HepG2 (cell line): ENCODE data around the gene HSDL2. TPM values are rescaled to one million over a fixed set of nuclear protein-coding genes. Genes with fewer than 3 reads are reported as not detected.
A peak's percentile ranks its signal among the peaks of the same experiment; 100 is the strongest.

ENCODE experiments used
- BATF2 ChIP-seq: sonication (generic); formaldehyde crosslinking; IDR thresholded peaks from 2 replicates; pipeline ENCODE4 v1.8.0; 2022; ENCODE audit warnings: mild to moderate bottlenecking, missing genetic modification reagents, moderate library complexity
- BCL6 ChIP-seq: IDR thresholded peaks from 2 replicates; pipeline ENCODE4 v1.6.1; 2016; ENCODE audit warnings: missing genetic modification reagents, missing compliant biosample characterization
- CAMTA2 ChIP-seq: sonication (generic); formaldehyde crosslinking; IDR thresholded peaks from 2 replicates; pipeline ENCODE4 v1.4.0; 2020; ENCODE audit warnings: mild to moderate bottlenecking, missing genetic modification reagents, borderline replicate concordance
- DNMT3B ChIP-seq: conservative IDR thresholded peaks from 2 replicates; pipeline ENCODE4 v1.6.1; 2016; ENCODE audit warnings: missing biosample characterization, control low read depth
- DRAP1 ChIP-seq: IDR thresholded peaks from 2 replicates; pipeline ENCODE4 v1.6.1; 2016; ENCODE audit warnings: missing genetic modification reagents, missing compliant biosample characterization
- FOXA1 ChIP-seq, 2 experiments: fragments of 450-650 bp in 1 of 2; sonication (generic) in 1 of 2; formaldehyde crosslinking in 1 of 2; IDR thresholded peaks; 2 replicates each; pipeline versions ENCODE4 v1.4.0 to v1.6.1; 2016 to 2020; ENCODE audit warnings: missing genetic modification reagents in 1 of 2
- FOXA3 ChIP-seq: IDR thresholded peaks from 2 replicates; pipeline ENCODE4 v1.6.1; 2016; ENCODE audit warnings: missing genetic modification reagents, missing compliant biosample characterization
- FOXK2 ChIP-seq: fragments of 450-650 bp; IDR thresholded peaks from 2 replicates; pipeline ENCODE4 v1.6.1; 2016
- FOXP1 ChIP-seq, 2 experiments: fragments of 450-650 bp in 1 of 2; IDR thresholded peaks; 2 replicates each; pipeline ENCODE4 v1.6.1; 2017 to 2018; ENCODE audit warnings: antibody characterized with exemption in 1 of 2
- FOXP4 ChIP-seq: sonication (generic); formaldehyde crosslinking; IDR thresholded peaks from 2 replicates; pipeline ENCODE4 v1.4.0; 2020; ENCODE audit warnings: missing genetic modification reagents
- GATAD2A ChIP-seq: IDR thresholded peaks from 2 replicates; pipeline ENCODE4 v1.6.1; 2016
- HDAC2 ChIP-seq: sonication (generic); formaldehyde crosslinking; IDR thresholded peaks from 2 replicates; pipeline ENCODE4 v1.4.0; 2020; ENCODE audit warnings: missing genetic modification reagents
- NFIC ChIP-seq: IDR thresholded peaks from 2 replicates; pipeline ENCODE4 v1.6.1; 2012; ENCODE audit warnings: mild to moderate bottlenecking, low read length, inconsistent platforms
- PPARG ChIP-seq: conservative IDR thresholded peaks from 2 replicates; pipeline ENCODE4 v1.6.1; 2016; ENCODE audit warnings: missing biosample characterization, missing genetic modification reagents
- PRDM15 ChIP-seq: sonication (generic); formaldehyde crosslinking; IDR thresholded peaks from 2 replicates; pipeline ENCODE4 v1.4.0; 2020; ENCODE audit warnings: missing genetic modification reagents
- RAD51 ChIP-seq: fragments of 450-650 bp; IDR thresholded peaks from 2 replicates; pipeline ENCODE4 v1.6.1; 2016; ENCODE audit warnings: borderline replicate concordance
- SAP130 ChIP-seq: IDR thresholded peaks from 2 replicates; pipeline ENCODE4 v1.6.1; 2016; ENCODE audit warnings: low read depth
- SOX13 ChIP-seq, 3 experiments: fragments of 450-650 bp in 1 of 3; sonication (generic) in 1 of 3; formaldehyde crosslinking in 1 of 3; IDR thresholded peaks in 2 of 3; conservative IDR thresholded peaks in 1 of 3; 2 replicates each; pipeline versions ENCODE4 v1.5.0 to v1.6.1; 2016 to 2020; ENCODE audit warnings: antibody characterized with exemption in 1 of 3, mild to moderate bottlenecking in 1 of 3, missing compliant biosample characterization in 1 of 3, missing genetic modification reagents in 1 of 3, moderate library complexity in 1 of 3
- SOX6 ChIP-seq, 2 experiments: fragments of 450-650 bp in 1 of 2; sonication (generic) in 1 of 2; formaldehyde crosslinking in 1 of 2; IDR thresholded peaks; 2 replicates each; pipeline versions ENCODE4 v1.4.0 to v1.6.1; 2017 to 2020; ENCODE audit warnings: antibody characterized with exemption in 1 of 2, mild to moderate bottlenecking in 1 of 2, missing genetic modification reagents in 1 of 2
- TFDP2 ChIP-seq: sonication (generic); formaldehyde crosslinking; IDR thresholded peaks from 2 replicates; pipeline ENCODE4 v1.4.0; 2020; ENCODE audit warnings: missing genetic modification reagents
- TOE1 ChIP-seq: sonication (generic); formaldehyde crosslinking; IDR thresholded peaks from 2 replicates; pipeline ENCODE4 v1.4.0; 2020; ENCODE audit warnings: mild to moderate bottlenecking, missing genetic modification reagents
- U2AF2 ChIP-seq: fragments of 200-400 bp; formaldehyde crosslinking; IDR thresholded peaks from 2 replicates; pipeline ENCODE4 v1.6.1; 2017; ENCODE audit warnings: low read depth, mild to moderate bottlenecking, low read length
- ZNF777 ChIP-seq: sonication (generic); formaldehyde crosslinking; IDR thresholded peaks from 2 replicates; pipeline ENCODE4 v1.4.0; 2020; ENCODE audit warnings: missing genetic modification reagents
- polyA plus RNA-seq, 8 experiments: library from polyadenylated mRNA; depleted of rRNA in 3 of 8; stranded (reverse) in 7 of 8; unstranded in 1 of 8; fragments of >200 nt; fragmentation: Illumina TruSeq in 4 of 8; extraction: Trizol in 4 of 8; gene quantifications; 2 replicates each; pipeline versions ENCODE4 v1.2.1 to v1.2.3, GENCODE V29; 2011 to 2016; ENCODE audit warnings: low read depth in 4 of 8, missing spikeins in 1 of 8, mixed read lengths in 1 of 8; ENCODE audit not compliant: insufficient read depth in 1 of 8
- total RNA-seq, 5 experiments: library from RNA; depleted of rRNA; stranded (reverse); fragments of >200 nt; fragmentation: Illumina TruSeq; extraction: Trizol; gene quantifications; 2 replicates each; pipeline ENCODE4 v1.2.3, GENCODE V29; 2016; ENCODE audit warnings: low read depth in 1 of 5

Gene HSDL2
- total and polyA plus RNA-seq, 2 of the 13 experiments (the other 11 are each of a cell fraction or from before 2014, with no cell fraction given) = 55.3 to 80.2 TPM

GRCh38 chr9:112489039-112489546 is 109.2 kb downstream of the HSDL2 start (continued):
- TF ChIP-seq ZNF777 (CRISPR knock-in tag) (no peak), FOXA3 (CRISPR knock-in tag) (peak; percentile 67), PPARG (CRISPR knock-in tag) (0 out of 2 replicates have a peak, but pooled peaks have one; percentile 17), PRDM15 (CRISPR knock-in tag) (peak; percentile 28; the same call in 1 of the 2 replicates), SAP130 (CRISPR knock-in tag) (peak; percentile 61), FOXK2 (peak; percentile 50; the same call in 1 of the 2 replicates), SOX6 (IDR thresholded peaks at IDR 0.05) (no peak), SOX6 (CRISPR knock-in tag; IDR thresholded peaks at IDR 0.05) (peak; percentile 51; the same call in 1 of the 2 replicates), U2AF2 (no peak), BATF2 (CRISPR knock-in tag) (no peak), GATAD2A (CRISPR knock-in tag) (peak; percentile 60; the same call in 1 of the 2 replicates), DRAP1 (CRISPR knock-in tag) (no peak), FOXP1 (IDR thresholded peaks at IDR 0.05) (peak; percentile 45; the same call in 1 of the 2 replicates), FOXP1 (CRISPR knock-in tag; IDR thresholded peaks at IDR 0.05) (peak; percentile 86), BCL6 (CRISPR knock-in tag) (peak; percentile 52), HDAC2 (CRISPR knock-in tag) (peak; percentile 43; the same call in 1 of the 2 replicates), FOXP4 (CRISPR knock-in tag) (peak; percentile 90), DNMT3B (no peak), RAD51 (no peak), CAMTA2 (no peak), SOX13 (IDR thresholded peaks at IDR 0.05) (no peak), SOX13 (CRISPR knock-in tag; conservative IDR thresholded peaks at IDR 0.05 in 1 of 2, IDR thresholded peaks at IDR 0.05 in 1 of 2) (peak in 1 of 2 experiments; percentile 67; a peak in 2 of 4 replicates), TFDP2 (CRISPR knock-in tag) (no peak), TOE1 (CRISPR knock-in tag) (0 out of 2 replicates have a peak, but pooled peaks have one; percentile 21), NFIC (no peak), FOXA1 (IDR thresholded peaks at IDR 0.05) (no peak), FOXA1 (CRISPR knock-in tag; IDR thresholded peaks at IDR 0.05) (peak; percentile 50; the same call in 1 of the 2 replicates)
